PC-3 (cell line): Measurements from ENCODE around the gene GREB1L.

Experiments
- CTCF ChIP-seq: fragments of 300-600 bp; sonication (generic); conservative IDR thresholded peaks from 2 replicates; pipeline ENCODE4 v1.5.1; 2017; ENCODE audit warnings: antibody characterized with exemption, low read depth, mild to moderate bottlenecking, low read length
- EZH2 ChIP-seq: fragments of 300-600 bp; sonication (generic); IDR thresholded peaks from one replicate; pipeline ENCODE4 v1.6.1; 2017; ENCODE audit warnings: antibody characterized with exemption, mild to moderate bottlenecking, low read length; ENCODE audit not compliant: unreplicated experiment

- TF ChIP-seq CTCF: no peak
- no peak for TF ChIP-seq EZH2
Observed at GRCh38 chr18:21260621-21261020, 18.6 kb downstream of the GREB1L start.
